GM12891 (cell line): ENCODE results near the gene FAF1.

Experiments
- POLR2A ChIP-seq: IDR thresholded peaks from 2 replicates; pipeline ENCODE4 v1.6.1; 2011; ENCODE audit warnings: low read depth, low read length, control low read depth
- POLR2AphosphoS5 ChIP-seq: IDR thresholded peaks from 2 replicates; pipeline ENCODE4 v1.6.1; 2011; ENCODE audit warnings: low read depth, low read length, control low read depth
- SPI1 ChIP-seq: IDR thresholded peaks from 2 replicates; pipeline ENCODE4 v1.6.1; 2011; ENCODE audit warnings: low read depth, low read length, control low read depth
- TAF1 ChIP-seq: IDR thresholded peaks from 2 replicates; pipeline ENCODE4 v1.6.1; 2011; ENCODE audit warnings: low read depth, low read length, control low read depth

GRCh38 chr1:50414853-50415234, 545.2 kb downstream of the FAF1 start:
- no peak for TF ChIP-seq POLR2A
- no peak for TF ChIP-seq POLR2AphosphoS5
- no peak for TF ChIP-seq TAF1
- no peak for TF ChIP-seq SPI1
